IMR-90 (cell line): Measurements from ENCODE around the gene PDE5A. TPM values are rescaled to one million over a fixed set of nuclear protein-coding genes. Genes with fewer than 3 reads are reported as not detected.

Source experiments
- ATAC-seq: fragments of 200-7000 bp; cut with Tn5 transposase; 2 replicates; pipeline ENCODE4 v1.9.1; 2020; ENCODE audit warnings: low read depth, mild to moderate bottlenecking, moderate library complexity
- BruUV-seq: library from RNA; stranded (reverse); fragments of 400-500 nt; replicated peaks from 2 replicates; lab custom pipeline; 2021; lab: Mats Ljungman, UMichigan
- CTCF ChIA-PET: fragments of 300-600 bp; formaldehyde crosslinking; extraction: SDS; loops from one replicate; lab custom pipeline; 2021; ENCODE audit warnings: antibody characterized with exemption; lab: Yijun Ruan, JAX
- POLR2A ChIA-PET: fragments of 300-600 bp; sonication (Branson Sonifier 250); formaldehyde crosslinking; loops from one replicate; lab custom pipeline; 2022; ENCODE audit warnings: antibody characterized with exemption; ENCODE audit not compliant: unreplicated experiment; lab: Charles Lee
- DNase-seq: peaks from one replicate; pipeline ENCODE4 v3.0.0; 2013
- H2AFZ ChIP-seq: replicated peaks from 2 replicates; pipeline ENCODE3; 2013; ENCODE audit warnings: low read length, mild to moderate bottlenecking; ENCODE audit not compliant: poor library complexity
- H2AK5ac ChIP-seq: 2 replicates; pipeline ENCODE4 v1.6.1; 2013; ENCODE audit warnings: low read depth, low read length, inconsistent platforms
- H2AK9ac ChIP-seq: replicated peaks from 2 replicates; pipeline ENCODE3; 2013; ENCODE audit warnings: mild to moderate bottlenecking, low read depth, low read length, moderate library complexity; ENCODE audit not compliant: poor library complexity
- H2BK120ac ChIP-seq: 2 replicates; pipeline ENCODE4 v1.6.1; 2013; ENCODE audit warnings: low read depth, low read length, inconsistent platforms
- H2BK15ac ChIP-seq: 3 replicates; pipeline ENCODE4 v1.6.1; 2013; ENCODE audit warnings: low read depth, low read length, inconsistent platforms
- H2BK20ac ChIP-seq: 2 replicates; pipeline ENCODE4 v1.6.1; 2013; ENCODE audit warnings: low read depth, mild to moderate bottlenecking, inconsistent platforms, low read length, moderate library complexity
- H2BK5ac ChIP-seq: 2 replicates; pipeline ENCODE4 v1.6.1; 2013; ENCODE audit warnings: mild to moderate bottlenecking, low read depth, low read length, inconsistent platforms; ENCODE audit not compliant: poor library complexity, severe bottlenecking
- H3K14ac ChIP-seq: replicated peaks from 2 replicates; pipeline ENCODE4 v1.6.1; 2013; ENCODE audit warnings: low read depth, low read length, inconsistent platforms
- H3K18ac ChIP-seq: 2 replicates; pipeline ENCODE4 v1.6.1; 2013; ENCODE audit warnings: low read depth, low read length, control low read depth
- H3K23ac ChIP-seq: 2 replicates; pipeline ENCODE4 v1.6.1; 2013; ENCODE audit warnings: low read depth, low read length, inconsistent platforms
- H3K27ac ChIP-seq: 2 replicates; pipeline ENCODE4 v1.5.1; 2013; ENCODE audit warnings: mild to moderate bottlenecking, control low read depth, low read length; ENCODE audit not compliant: insufficient read depth
- H3K27me3 ChIP-seq: 2 replicates; pipeline ENCODE4 v1.6.1; 2013; ENCODE audit warnings: low read length; ENCODE audit not compliant: control insufficient read depth, insufficient read depth
- H3K36me3 ChIP-seq: 2 replicates; pipeline ENCODE4 v1.6.1; 2013; ENCODE audit warnings: low read length, mixed read lengths; ENCODE audit not compliant: control insufficient read depth, insufficient read depth
- H3K4ac ChIP-seq: 2 replicates; pipeline ENCODE4 v1.6.1; 2013; ENCODE audit warnings: low read depth, low read length, inconsistent platforms
- H3K4me1 ChIP-seq: 2 replicates; pipeline ENCODE4 v1.6.1; 2013; ENCODE audit warnings: low read length, mixed read lengths; ENCODE audit not compliant: control insufficient read depth, insufficient read depth
- H3K4me2 ChIP-seq: 2 replicates; pipeline ENCODE4 v1.6.1; 2013; ENCODE audit warnings: low read depth, mild to moderate bottlenecking, control low read depth, low read length, moderate library complexity
- H3K4me3 ChIP-seq: 2 replicates; pipeline ENCODE4 v1.5.1; 2013; ENCODE audit warnings: low read depth, mild to moderate bottlenecking, control low read depth, low read length, moderate library complexity; ENCODE audit not compliant: insufficient read depth
- H3K56ac ChIP-seq: 2 replicates; pipeline ENCODE4 v1.6.1; 2013; ENCODE audit warnings: low read length, inconsistent platforms; ENCODE audit not compliant: insufficient read depth; ENCODE audit errors: extremely low read depth
- H3K79me1 ChIP-seq, 2 experiments: 2 replicates each; pipeline ENCODE4 v1.6.1; 2013; ENCODE audit warnings: low read length in 2 of 2, inconsistent platforms in 1 of 2, low read depth in 1 of 2
- H3K9ac ChIP-seq: 2 replicates; pipeline ENCODE4 v1.6.1; 2013; ENCODE audit warnings: low read depth, low read length, control low read depth
- H3K9me1 ChIP-seq: 2 replicates; pipeline ENCODE4 v1.6.1; 2013; ENCODE audit warnings: low read length, inconsistent platforms; ENCODE audit not compliant: insufficient read depth
- H3K9me3 ChIP-seq: 2 replicates; pipeline ENCODE4 v1.6.1; 2013; ENCODE audit warnings: low read length; ENCODE audit not compliant: control insufficient read depth, insufficient read depth
- H4K20me1 ChIP-seq: 2 replicates; pipeline ENCODE4 v1.6.1; 2013; ENCODE audit warnings: low read length, inconsistent platforms; ENCODE audit not compliant: insufficient read depth
- H4K5ac ChIP-seq: 2 replicates; pipeline ENCODE4 v1.6.1; 2013; ENCODE audit warnings: mild to moderate bottlenecking, low read depth, low read length, control low read depth
- H4K8ac ChIP-seq, 2 experiments: 2 replicates each; pipeline ENCODE4 v1.6.1; 2013; ENCODE audit warnings: low read depth in 2 of 2, low read length in 2 of 2, control low read depth in 1 of 2, inconsistent platforms in 1 of 2
- H4K91ac ChIP-seq: 2 replicates; pipeline ENCODE4 v1.6.1; 2013; ENCODE audit warnings: low read depth, low read length, inconsistent platforms; ENCODE audit not compliant: insufficient read depth
- CEBPB ChIP-seq: IDR thresholded peaks from 2 replicates; pipeline ENCODE4 v1.6.1; 2012; ENCODE audit warnings: low read depth, low read length, improper control_type of control experiment
- WGBS, 2 experiments: methylation state at CpG; one replicate each; pipeline versions ENCODE4 v1.1.5 to v1.1.7; 2013; ENCODE audit warnings: missing lambda C conversion rate in 2 of 2; ENCODE audit not compliant: insufficient read length in 1 of 2; ENCODE audit errors: extremely low coverage in 2 of 2; 5-methylcytosine and 5-hydroxymethylcytosine counted together
- dilution Hi-C: fragments of 300-500 bp; cut with HindIII; formaldehyde crosslinking; loops from one replicate; pipeline ENCODE4 v1.14.3; 2018; ENCODE audit warnings: low sequenced_read_pairs; ENCODE audit not compliant: unreplicated experiment
- in situ Hi-C: fragments of 300-500 bp; cut with MboI; formaldehyde crosslinking; loops from 3 replicates; pipeline ENCODE4 v1.14.3; 2019; ENCODE audit warnings: low sequenced_read_pairs, inconsistent platforms, mixed read lengths
- intact Hi-C: fragments of 100-400 bp; cut with micrococcal nuclease; formaldehyde crosslinking; loops from 2 replicates; pipeline ENCODE4 v1.10.0; 2022
- polyA plus RNA-seq, 3 experiments: library from polyadenylated mRNA; depleted of rRNA; stranded (reverse); fragments of >200 nt; gene quantifications; 2 replicates each; pipeline ENCODE4 v1.2.3, GENCODE V29; 2012; ENCODE audit warnings: low replicate concordance in 1 of 3
- total RNA-seq: library from RNA; depleted of rRNA; stranded (reverse); fragments of >200 nt; gene quantifications from 2 replicates; pipeline ENCODE4 v1.2.3, GENCODE V29; 2012
- TF ChIP-seq, protein P1 (sequence below): fragments of 150-350 bp; IDR thresholded peaks from 2 replicates; pipeline ENCODE4 v1.6.1; 2017; ENCODE audit warnings: mild to moderate bottlenecking, antibody characterized with exemption, low read length, low read depth

The PDE5A gene
- total and polyA plus RNA-seq, 2 of the 4 experiments (the other 2 are of a cell fraction) = 101 to 770 TPM

DNA sequence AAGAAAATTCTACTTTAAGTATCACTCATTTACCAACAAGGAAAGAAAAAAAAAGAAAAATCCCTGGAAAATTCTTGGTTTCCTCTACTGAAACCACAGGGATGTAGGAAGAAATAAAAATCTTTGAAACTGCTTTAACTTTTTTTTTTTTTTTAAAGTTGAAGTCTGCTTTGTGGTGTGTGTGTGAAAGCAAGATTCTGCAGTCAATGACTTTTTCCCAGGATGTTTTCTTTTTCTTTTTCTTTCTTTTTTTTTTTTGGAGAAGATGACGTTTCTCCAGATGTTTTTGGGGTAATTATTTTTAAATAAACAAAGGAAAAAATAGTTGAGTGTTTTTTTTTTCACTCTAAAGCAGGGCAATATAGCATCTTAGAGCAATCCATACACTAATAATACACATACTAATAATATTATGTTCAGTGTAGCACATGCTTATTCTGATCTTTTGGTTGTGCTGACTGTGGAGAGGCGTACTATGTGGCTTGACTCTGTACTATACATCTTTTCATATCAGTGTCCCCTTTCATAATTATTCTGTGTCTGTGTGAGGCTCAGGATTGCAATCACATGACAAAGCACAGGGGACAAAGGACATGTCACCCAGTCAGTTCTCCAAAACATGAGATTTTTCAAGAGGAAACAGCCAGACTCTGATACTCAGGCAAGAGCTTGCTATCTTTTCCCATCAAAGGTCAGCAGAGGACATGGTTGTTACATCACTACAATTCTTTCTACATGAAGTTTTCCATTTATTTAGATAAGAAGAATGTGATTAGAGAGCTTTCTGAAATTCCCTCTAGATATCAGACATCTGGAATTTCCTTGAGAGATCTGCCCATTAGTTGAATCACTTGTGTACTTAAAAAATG is 111.0 kb downstream of the PDE5A start:
- Histone ChIP-seq H2BK120ac (peak overlapping the region; percentile 81), H2BK5ac (peak overlapping the region; percentile 99), H3K27ac (peak overlapping the region; percentile 91), H4K5ac (peak overlapping the region; percentile 75; the same call in 1 of the 2 replicates), H4K20me1 (peaks cover 15% of the 10 kb centered on the region; the same call in 1 of the 2 replicates), H2BK20ac (peak overlapping the region; percentile 86; the same call in 1 of the 2 replicates), H3K23ac (peak overlapping the region; percentile 83; the same call in 1 of the 2 replicates), H2AFZ (no peak overlapping the region), H3K4me3 (no peak overlapping the region), H3K4me1 (peaks cover 14% of the 10 kb centered on the region), H2AK5ac (peak overlapping the region; percentile 75), H3K4ac (peak overlapping the region; percentile 85), H3K56ac (peak overlapping the region; percentile 49; the same call in 1 of the 2 replicates), H3K27me3 (no peaks in the 10 kb centered on the region), H3K14ac (peak overlapping the region; percentile 69), H3K79me1 (peaks cover 31 to 58% of the 10 kb centered on the region in 2 experiments), H4K91ac (peak overlapping the region; percentile 42), H3K18ac (peak overlapping the region; percentile 98), H3K4me2 (peak overlapping the region; percentile 70; the same call in 1 of the 2 replicates), H3K9me1 (peaks cover 7% of the 10 kb centered on the region), H3K36me3 (peaks cover 41% of the 10 kb centered on the region), H4K8ac (peak overlapping the region; percentile 5 to 64), H2BK15ac (peak overlapping the region; percentile 40; the same call in 1 of the 3 replicates), H3K9ac (peak overlapping the region; percentile 7; the same call in 1 of the 2 replicates), H2AK9ac (no peak overlapping the region), H3K9me3 (no peaks in the 10 kb centered on the region)
- DNase-seq (peak; percentile 91), ATAC-seq (peak; percentile 48)
- CTCF ChIA-PET = no interaction called here
- in situ Hi-C loops = no loop called here
- POLR2A ChIA-PET = no interaction called here
- intact Hi-C loops = no loop called here
- BruUV-seq = no TSS peak
- peak; percentile 54; the same call in 1 of the 2 replicates for TF ChIP-seq CEBPB
- TF ChIP-seq, protein P1, sequence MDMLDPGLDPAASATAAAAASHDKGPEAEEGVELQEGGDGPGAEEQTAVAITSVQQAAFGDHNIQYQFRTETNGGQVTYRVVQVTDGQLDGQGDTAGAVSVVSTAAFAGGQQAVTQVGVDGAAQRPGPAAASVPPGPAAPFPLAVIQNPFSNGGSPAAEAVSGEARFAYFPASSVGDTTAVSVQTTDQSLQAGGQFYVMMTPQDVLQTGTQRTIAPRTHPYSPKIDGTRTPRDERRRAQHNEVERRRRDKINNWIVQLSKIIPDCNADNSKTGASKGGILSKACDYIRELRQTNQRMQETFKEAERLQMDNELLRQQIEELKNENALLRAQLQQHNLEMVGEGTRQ = no peak
- dilution Hi-C loops = no loop called here
- WGBS, 2 experiments = no CpG with 5 or more reads among the region's 2 CpGs
